ENCODE results near the gene TYW1.
A peak's percentile ranks its signal among the peaks of the same experiment; 100 is the strongest.
"Not testable (repeated sequence)": the region's sequence is repeated elsewhere in the genome, so short reads cannot be mapped to it uniquely, and the experiment has no call there.

Gene TYW1

DNA sequence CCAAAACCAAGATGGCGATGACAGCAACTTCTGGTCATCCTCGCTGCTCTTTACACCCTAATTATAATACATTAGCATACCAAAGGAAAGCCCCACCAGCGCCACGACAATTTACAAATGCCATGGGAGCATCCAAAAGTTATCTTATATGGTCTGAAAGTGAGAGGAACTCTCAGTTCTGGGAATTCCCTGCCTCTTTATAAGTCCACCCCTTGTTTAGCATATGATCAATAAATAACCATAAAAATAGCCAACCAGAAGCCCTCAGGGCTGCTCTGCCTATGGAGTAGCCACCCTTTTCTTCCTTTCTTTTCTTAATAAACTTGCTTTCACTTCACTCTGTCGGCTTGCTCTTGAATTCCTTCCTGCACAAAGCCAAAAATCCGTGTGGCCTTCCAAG lies 262.7 kb downstream of the TYW1 start:
- DNase-seq, result not testable (repeated sequence)

- peak; percentile 41 for DNase-seq
Measured at GRCh38 chr7:67260166-67260586, 263.5 kb downstream of the TYW1 start.

DNA sequence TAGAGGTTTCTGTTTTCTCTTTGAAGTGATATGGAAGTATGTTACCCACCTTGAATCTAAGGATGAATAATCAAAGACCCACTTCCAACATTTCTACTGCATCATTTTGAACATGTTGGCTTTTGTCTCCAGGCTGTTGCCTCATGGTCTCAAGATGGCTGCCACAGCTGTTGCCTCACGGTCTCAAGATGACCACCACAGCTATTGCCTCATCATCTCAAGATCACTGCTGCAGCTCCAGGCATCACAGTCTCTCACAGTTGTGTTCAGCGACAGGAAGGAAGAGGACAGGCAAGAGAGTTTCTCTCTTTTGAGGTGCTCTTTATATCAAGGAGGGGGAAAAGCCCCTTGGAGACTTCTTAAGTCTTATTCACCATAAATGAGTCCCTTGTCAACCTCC lies 267.4 kb downstream of the TYW1 start:
- not testable (repeated sequence) for DNase-seq

- DNase-seq, result not testable (repeated sequence)
Measured at GRCh38 chr7:67266070-67266469, 269.4 kb downstream of the TYW1 start.

DNA sequence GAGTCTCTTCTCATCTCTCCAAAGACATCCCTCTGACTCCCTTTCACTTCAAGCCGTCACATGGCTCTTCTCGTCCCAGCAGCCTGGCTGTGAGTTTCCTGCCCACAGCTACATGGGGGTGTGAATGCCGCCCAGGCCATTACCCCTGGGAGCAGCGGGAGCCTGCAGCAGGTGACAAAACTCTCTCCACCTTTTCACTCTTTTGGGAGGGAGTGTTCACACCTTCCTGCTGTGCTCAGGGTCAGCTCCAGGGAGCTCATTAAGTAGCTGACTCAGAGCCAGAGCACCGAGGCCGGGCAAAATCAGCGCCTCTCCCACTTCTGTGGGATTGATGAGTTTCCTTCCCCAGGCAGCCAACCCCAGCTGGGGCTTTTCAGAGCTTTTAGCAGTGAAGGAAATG lies 271.3 kb downstream of the TYW1 start:
- DNase-seq, result no peak

DNA sequence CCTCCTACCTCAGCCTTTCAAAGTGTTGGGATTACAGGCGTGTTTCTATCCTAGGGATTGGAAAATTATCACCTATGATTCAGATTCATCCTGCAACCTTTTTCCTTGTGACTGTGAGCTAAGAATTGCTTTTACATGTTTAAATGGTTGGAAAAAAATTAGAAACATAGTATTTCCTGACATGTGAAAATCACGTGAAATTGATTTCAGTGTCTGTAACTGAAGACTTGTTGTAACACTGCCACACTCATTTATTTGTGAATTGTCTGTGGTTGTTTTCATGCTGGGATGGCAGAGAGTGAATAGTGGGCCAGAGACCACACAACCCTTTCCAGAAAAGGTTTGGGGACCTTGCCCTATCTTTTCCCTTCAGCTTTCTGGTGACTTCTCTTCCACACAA lies 273.3 kb downstream of the TYW1 start:
- DNase-seq, result not testable (repeated sequence)
